Measurements from ENCODE around the gene ITPK1.

DNA sequence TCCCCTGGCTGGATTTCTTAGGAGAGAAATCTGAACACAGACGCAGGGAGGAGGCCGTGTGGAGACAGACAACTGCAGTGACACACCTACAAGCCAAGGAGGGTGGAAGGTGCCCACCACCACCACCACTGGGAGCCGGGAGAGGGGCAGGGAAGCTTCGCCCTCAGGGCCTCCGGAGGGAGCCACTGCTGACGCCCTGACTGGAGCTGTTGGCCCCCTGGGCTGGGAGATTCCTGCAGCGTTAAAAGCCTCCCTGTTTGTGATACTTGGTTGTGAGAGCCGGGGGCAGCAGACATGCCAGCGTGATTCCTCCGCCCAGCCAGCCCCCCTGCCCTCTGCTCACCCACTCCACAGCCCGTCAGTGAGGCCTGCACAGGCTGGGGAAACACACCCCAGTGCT, 120.8 kb downstream of the ITPK1 start:
- TF ChIP-seq, protein P1, sequence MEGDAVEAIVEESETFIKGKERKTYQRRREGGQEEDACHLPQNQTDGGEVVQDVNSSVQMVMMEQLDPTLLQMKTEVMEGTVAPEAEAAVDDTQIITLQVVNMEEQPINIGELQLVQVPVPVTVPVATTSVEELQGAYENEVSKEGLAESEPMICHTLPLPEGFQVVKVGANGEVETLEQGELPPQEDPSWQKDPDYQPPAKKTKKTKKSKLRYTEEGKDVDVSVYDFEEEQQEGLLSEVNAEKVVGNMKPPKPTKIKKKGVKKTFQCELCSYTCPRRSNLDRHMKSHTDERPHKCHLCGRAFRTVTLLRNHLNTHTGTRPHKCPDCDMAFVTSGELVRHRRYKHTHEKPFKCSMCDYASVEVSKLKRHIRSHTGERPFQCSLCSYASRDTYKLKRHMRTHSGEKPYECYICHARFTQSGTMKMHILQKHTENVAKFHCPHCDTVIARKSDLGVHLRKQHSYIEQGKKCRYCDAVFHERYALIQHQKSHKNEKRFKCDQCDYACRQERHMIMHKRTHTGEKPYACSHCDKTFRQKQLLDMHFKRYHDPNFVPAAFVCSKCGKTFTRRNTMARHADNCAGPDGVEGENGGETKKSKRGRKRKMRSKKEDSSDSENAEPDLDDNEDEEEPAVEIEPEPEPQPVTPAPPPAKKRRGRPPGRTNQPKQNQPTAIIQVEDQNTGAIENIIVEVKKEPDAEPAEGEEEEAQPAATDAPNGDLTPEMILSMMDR (IDR thresholded peaks at IDR 0.05; ENCODE audit: extremely low read depth in 1 of 2, insufficient read depth in 1 of 2, low read depth in 1 of 2, low read length in 2 of 2) = no peak
- TF ChIP-seq POLR2A (IDR thresholded peaks at IDR 0.05; ENCODE audit: low read depth, low read length) (no peak), POLR2AphosphoS5 (IDR thresholded peaks at IDR 0.05; ENCODE audit: insufficient read depth, low read depth, low read length) (no peak)
